Muscle of arm (tissue), 14 donors: ENCODE measurements around the gene HDAC5. TPM values are rescaled to one million over a fixed set of nuclear protein-coding genes. Genes with fewer than 3 reads are reported as not detected.
"Not testable (repeated sequence)": the region's sequence is repeated elsewhere in the genome, so short reads cannot be mapped to it uniquely, and the experiment has no call there.

ENCODE experiments used
- DNase-seq: peaks from one replicate; pipeline ENCODE4 v3.0.0-alpha.2; 2013
- long read RNA-seq, 11 donors: transcript quantifications; one replicate each; lab custom pipeline, GENCODE V29; 2026
- polyA plus RNA-seq, 12 donors: library from polyadenylated mRNA; unstranded; fragments of 120-200 nt; gene quantifications; one replicate each; pipeline ENCODE4 v1.2.1, GENCODE V29; 2013; ENCODE audit not compliant: insufficient read length in 12 of 12

Gene HDAC5
- polyA plus RNA-seq: 10 to 100 TPM in 11 of 12 donors, not detected in 1; 42.1 to 70.6 (median 50.0) TPM
- long read RNA-seq, donor 1, full-length matches to known transcripts: 1 of 14 reads
- long read RNA-seq, donor 1, partial matches to known transcripts: 13 of 14 reads
- long read RNA-seq, donor 1, other reads (novel, unspliced or antisense): 0 of 14 reads
- long read RNA-seq, donor 2, partial matches to known transcripts: 8 of 9 reads
- long read RNA-seq, donor 2, other reads (novel, unspliced or antisense): 0 of 9 reads
- long read RNA-seq, donor 3, full-length matches to known transcripts: 2 of 2 reads
- long read RNA-seq, donor 3, partial matches to known transcripts: 0 of 2 reads
- long read RNA-seq, donor 3, other reads (novel, unspliced or antisense): 0 of 2 reads
- long read RNA-seq, donor 4: 0 reads
- long read RNA-seq, donor 5, full-length matches to known transcripts: 7 of 12 reads
- long read RNA-seq, donor 5, partial matches to known transcripts: 5 of 12 reads
- long read RNA-seq, donor 5, other reads (novel, unspliced or antisense): 0 of 12 reads
- long read RNA-seq, donor 6, full-length matches to known transcripts: 2 of 2 reads
- long read RNA-seq, donor 6, partial matches to known transcripts: 0 of 2 reads
- long read RNA-seq, donor 6, other reads (novel, unspliced or antisense): 0 of 2 reads
- long read RNA-seq, donor 7, partial matches to known transcripts: 0 of 1 reads
- long read RNA-seq, donor 7, other reads (novel, unspliced or antisense): 0 of 1 reads
- long read RNA-seq, donor 8, partial matches to known transcripts: 13 of 13 reads
- long read RNA-seq, donor 8, other reads (novel, unspliced or antisense): 0 of 13 reads
- long read RNA-seq, donor 9, full-length matches to known transcripts: 1 of 1 reads
- long read RNA-seq, donor 9, partial matches to known transcripts: 0 of 1 reads
- long read RNA-seq, donor 9, other reads (novel, unspliced or antisense): 0 of 1 reads
- long read RNA-seq, donor 10, full-length matches to known transcripts: 2 of 2 reads
- long read RNA-seq, donor 10, partial matches to known transcripts: 0 of 2 reads
- long read RNA-seq, donor 10, other reads (novel, unspliced or antisense): 0 of 2 reads
- long read RNA-seq, donor 11, full-length matches to known transcripts: 3 of 3 reads
- long read RNA-seq, donor 11, partial matches to known transcripts: 0 of 3 reads
- long read RNA-seq, donor 11, other reads (novel, unspliced or antisense): 0 of 3 reads

- DNase-seq: peak; percentile 96
Observed at GRCh38 chr17:44123356-44124117, at the start of gene HDAC5. HDAC5 (minus strand) TSS chr17:44123641; CDS start chr17:44117515, 6,126 bp downstream.

DNA sequence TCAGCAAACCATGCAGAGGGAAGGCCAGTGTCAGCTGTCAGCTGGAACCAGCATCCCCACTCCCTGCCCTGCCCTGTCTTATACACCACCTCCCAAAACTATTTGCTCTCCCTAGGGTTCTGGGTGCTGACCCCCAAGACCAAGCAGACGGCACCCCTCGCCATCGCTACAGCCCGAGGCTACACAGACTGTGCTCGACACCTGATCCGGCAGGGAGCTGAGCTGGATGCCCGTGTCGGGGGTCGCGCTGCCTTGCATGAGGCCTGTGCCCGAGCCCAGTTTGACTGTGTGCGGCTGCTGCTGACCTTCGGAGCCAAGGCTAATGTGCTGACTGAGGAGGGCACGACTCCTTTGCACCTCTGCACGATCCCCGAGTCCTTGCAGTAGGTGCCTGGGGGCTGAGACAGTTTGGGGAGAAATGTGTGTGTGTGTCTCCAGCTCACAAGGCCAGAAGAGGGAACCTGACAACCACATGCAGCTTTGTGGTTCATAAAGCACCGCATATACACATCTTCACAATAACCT lies 48.6 kb upstream of the HDAC5 start:
- no peak for DNase-seq

DNA sequence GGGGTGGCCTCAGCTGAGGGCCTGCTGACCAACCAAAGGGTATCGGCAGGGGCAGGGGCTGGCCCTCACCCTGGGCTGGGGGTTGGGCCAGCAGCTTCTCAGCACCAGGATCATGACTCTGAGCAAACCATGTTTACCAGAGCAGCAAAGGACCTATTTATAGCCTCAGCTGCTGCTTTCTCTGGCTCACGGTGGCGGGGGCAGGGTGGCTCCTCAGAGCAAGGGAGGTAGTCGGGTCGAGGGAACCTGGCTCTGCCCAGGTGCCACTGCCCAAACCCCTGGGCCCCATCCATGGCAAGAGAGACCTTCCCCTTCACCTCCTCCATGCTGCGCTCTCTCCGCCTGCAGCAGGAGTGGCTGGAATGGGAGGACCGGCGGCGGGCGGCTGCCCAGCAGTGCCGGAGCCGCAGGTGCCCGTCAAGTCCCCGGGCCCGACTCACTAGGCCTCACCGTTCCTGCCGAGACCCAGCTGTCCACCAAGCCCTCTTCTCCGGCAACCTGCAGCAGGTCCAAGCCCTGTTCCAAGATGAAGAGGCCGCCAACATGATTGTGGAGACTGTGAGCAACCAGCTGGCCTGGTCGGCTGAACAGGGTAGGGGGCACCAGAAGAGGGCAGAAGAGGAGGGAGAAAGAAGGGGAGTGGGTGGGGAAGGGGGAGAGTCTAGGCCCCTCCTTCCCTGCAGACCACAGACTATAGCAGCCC lies 47.2 kb upstream of the HDAC5 start, which contains the start of gene ASB16:
TSS of gene ASB16 (plus strand) at position 206 of the 703 bp plus-strand sequence. CDS start at position 292, 86 bp downstream.
- no peak for DNase-seq

- no peak for DNase-seq
Observed at GRCh38 chr17:44170135-44170498, 46.7 kb upstream of the HDAC5 start.

DNA sequence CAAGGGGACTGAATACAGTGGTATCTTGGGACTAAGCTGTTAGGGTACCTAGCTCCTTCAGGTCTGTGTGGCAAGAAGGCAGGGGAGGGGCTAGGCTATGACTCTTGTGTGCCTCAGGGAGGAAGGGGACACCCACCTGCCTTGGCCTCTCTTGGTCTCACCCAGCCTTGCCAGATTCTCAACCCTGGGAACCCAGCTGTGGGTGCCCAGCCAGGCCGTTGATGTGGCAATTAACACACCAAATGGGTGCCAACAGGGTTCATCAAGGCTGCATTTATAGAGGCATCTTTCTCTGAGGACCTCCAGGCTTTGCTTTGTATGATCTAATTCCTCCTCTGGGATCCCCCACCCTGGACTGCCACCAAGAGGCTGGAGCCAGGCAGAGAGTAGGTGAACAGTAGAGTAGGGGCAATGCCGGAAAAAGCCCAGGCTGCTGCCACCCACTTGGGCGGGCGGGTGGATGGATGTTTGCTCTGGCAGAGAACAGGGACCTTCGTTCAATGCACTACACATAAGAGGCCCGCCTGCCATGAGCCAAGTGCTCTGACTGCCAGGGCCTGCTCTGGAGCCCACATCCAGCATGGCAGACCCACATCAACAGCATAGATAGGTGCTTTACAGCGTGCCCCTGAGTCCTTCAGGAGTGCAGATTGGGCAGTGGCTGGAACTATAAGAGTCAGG lies 43.9 kb upstream of the HDAC5 start:
- DNase-seq: no peak

- DNase-seq: no peak
Observed at GRCh38 chr17:44164476-44164875, 41.0 kb upstream of the HDAC5 start.

DNA sequence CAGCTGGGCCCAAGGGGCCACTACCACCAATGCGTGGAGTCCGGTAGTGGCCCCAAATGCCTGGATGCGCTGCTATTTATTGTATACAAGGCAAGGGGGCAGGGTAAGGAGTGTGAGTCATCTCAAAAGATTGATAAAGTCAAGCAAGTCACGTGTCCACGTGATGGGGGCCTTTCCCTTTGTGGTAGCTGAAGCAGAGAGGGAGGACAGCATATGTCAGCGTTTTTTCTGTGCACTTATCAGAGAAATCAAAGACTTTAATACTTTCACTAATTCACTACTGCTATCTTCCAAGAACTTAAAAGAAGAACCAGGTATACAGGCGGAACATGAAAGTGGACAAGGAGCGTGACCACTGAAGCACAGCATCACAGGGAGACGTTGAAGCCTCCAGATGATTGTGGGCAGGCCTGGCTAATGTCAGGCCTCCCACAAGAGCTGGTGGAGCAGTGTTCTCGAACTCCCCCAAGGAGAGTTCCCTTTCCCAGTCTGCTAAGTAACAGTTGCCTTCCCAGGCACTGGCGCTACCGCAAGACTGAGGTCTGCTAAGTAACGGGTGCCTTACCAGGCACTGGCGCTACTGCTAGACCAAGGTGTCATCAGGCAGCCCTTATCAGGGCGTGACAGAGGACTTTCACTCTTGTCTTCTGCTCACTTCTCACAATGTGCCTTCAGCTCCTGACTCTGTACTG lies 36.2 kb upstream of the HDAC5 start:
- DNase-seq: no peak

- DNase-seq: no peak
Observed at GRCh38 chr17:44155488-44155887, 32.0 kb upstream of the HDAC5 start.

- no peak for DNase-seq
Observed at GRCh38 chr17:44152875-44153274, 29.4 kb upstream of the HDAC5 start.

GRCh38 chr17:44149750-44150329 lies 26.4 kb upstream of the HDAC5 start:
- DNase-seq: no peak

DNA sequence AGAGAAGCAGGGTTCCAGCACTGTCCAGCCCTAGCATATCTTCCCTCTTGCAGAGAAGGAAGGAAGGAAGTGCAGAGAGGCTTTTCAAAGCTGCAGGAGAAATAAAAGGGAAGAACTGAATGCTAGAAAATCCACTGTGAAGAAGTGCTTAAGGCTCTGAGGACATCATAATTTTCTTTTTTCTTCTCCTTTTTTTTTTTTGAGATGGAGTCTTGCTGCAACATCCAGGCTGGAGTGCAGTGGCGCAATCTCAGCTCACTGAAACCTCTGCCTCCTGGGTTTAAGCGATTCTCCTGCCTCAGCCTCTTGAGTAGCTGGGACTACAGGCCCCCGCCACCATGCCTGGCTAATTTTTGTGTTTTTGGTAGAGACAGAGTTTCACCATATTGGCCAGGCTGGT lies 25.6 kb upstream of the HDAC5 start:
- not testable (repeated sequence) for DNase-seq

DNA sequence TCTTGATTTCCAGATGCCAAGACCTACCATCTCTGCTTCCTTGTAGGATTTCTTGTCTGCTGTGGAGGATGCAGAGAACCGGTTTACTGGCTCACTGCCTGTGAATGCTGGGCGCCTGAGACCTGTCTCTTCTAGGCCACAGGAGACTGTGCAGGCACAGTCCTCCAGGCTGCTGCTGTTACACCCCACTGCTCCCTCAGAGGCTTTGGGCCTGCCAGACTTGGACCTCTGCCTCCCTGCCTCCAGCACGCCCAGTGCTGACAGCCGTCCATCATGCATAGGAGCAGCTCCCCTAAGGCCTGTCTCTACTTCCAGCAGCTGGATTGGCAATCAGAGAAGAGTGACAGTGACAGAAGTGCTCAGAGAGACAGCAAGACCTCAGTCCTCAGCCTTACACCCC lies 24.4 kb upstream of the HDAC5 start:
- no peak for DNase-seq

DNA sequence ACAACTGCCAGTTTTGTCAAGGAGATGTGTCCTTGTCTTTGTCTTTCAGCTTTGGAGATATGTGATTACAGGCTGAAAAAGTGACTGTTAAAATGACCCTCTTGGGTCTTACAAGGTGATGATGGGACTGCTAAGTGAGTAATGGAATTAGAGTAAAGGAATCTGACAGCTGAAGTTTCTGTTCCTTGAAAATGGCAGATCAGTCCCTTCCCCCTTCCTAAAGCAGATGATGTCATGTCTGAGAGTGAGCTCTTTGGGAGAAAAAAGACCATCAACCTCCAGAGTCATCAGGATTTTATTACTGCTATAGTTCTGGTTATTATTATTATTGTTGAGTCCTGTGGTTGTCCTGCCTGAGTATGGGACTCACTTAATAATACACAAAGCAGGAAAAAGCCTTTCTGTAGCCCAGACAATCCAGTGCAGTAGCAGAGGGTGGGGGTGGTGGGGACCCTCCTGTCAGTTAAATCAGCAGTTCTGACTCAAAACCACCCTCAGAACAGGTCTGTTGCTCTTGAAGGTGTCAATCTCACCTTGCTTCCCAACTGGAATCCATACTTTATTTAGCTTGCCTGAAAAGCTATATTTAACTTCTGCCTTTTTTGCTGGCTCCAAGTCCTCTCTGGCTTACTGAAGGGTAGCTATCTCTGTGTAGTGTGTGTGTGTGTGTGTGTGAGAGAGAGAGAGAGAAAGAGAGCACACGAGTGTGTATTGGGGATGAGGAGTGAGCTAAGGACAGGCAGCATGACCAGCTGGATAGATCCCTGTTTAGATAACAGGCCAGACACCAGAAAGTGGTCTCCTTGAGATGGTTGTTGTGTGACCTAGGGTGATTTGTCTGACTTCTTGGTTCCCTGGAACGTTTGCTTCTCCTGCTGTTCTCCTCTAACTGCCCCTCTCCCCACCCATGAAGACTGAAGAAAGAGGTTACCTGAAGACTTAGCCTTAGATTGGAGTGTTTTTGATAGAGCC lies 23.2 kb upstream of the HDAC5 start:
- no peak for DNase-seq

DNA sequence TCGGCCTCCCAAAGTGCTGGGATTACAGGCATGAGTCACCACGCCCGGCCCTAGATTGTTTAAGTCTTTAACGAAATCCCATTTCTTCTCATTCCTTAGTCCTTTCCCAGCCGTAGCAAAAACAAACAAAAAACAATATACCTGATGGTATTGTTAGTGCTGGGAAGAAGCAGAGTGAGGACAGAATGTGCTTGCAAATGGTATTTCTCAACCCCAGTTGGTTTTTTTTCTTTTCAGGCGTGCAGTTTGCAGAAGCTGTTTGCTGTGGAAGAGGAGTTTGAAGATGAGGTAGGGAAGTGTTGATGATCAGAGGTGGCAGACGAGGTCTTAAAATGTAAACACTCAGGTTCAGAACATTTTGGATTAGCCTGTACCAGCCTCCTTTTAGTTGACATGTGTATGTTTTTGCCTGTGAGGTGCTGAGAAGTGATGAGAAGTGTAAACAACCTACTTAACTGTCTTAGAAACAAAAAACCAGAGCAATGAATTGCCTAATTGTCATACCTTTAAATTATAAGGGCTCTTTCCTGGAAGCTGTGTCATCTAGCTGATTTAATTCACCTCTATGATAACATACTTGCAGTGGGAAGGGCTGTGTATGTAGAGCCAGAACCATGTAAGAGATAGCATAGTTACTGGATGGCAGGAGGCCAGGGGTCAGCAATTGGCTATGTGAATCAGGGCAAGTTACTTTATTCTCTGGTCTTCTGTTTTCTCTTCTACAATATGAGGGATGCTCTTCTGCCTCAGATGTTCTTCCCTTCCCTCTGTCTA lies 21.7 kb upstream of the HDAC5 start:
- no peak for DNase-seq

- not testable (repeated sequence) for DNase-seq
Observed at GRCh38 chr17:44143921-44144320, 20.5 kb upstream of the HDAC5 start.

GRCh38 chr17:44137891-44138709 lies 14.7 kb upstream of the HDAC5 start:
- peak; percentile 35 for DNase-seq
